Left renal cortex interstitium (tissue), 4 donors: ENCODE data around the gene IGSF9. TPM values are rescaled to one million over a fixed set of nuclear protein-coding genes. Genes with fewer than 3 reads are reported as not detected.

ENCODE experiments used
- DNase-seq, 4 donors: peaks; one replicate each; pipeline ENCODE4 v3.0.0-alpha.2; 2013; ENCODE audit warnings: low read depth in 4 of 4, low spot score in 2 of 4, missing footprints in 1 of 4
- polyA plus RNA-seq, 4 donors: library from polyadenylated mRNA; unstranded; fragments of 120-200 nt; gene quantifications; one replicate each; pipeline ENCODE4 v1.2.1, GENCODE V29; 2013; ENCODE audit not compliant: insufficient read length in 4 of 4

IGSF9 gene, protein sequence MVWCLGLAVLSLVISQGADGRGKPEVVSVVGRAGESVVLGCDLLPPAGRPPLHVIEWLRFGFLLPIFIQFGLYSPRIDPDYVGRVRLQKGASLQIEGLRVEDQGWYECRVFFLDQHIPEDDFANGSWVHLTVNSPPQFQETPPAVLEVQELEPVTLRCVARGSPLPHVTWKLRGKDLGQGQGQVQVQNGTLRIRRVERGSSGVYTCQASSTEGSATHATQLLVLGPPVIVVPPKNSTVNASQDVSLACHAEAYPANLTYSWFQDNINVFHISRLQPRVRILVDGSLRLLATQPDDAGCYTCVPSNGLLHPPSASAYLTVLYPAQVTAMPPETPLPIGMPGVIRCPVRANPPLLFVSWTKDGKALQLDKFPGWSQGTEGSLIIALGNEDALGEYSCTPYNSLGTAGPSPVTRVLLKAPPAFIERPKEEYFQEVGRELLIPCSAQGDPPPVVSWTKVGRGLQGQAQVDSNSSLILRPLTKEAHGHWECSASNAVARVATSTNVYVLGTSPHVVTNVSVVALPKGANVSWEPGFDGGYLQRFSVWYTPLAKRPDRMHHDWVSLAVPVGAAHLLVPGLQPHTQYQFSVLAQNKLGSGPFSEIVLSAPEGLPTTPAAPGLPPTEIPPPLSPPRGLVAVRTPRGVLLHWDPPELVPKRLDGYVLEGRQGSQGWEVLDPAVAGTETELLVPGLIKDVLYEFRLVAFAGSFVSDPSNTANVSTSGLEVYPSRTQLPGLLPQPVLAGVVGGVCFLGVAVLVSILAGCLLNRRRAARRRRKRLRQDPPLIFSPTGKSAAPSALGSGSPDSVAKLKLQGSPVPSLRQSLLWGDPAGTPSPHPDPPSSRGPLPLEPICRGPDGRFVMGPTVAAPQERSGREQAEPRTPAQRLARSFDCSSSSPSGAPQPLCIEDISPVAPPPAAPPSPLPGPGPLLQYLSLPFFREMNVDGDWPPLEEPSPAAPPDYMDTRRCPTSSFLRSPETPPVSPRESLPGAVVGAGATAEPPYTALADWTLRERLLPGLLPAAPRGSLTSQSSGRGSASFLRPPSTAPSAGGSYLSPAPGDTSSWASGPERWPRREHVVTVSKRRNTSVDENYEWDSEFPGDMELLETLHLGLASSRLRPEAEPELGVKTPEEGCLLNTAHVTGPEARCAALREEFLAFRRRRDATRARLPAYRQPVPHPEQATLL
- polyA plus RNA-seq: 10 to 100 TPM in 3 of 4 donors, 1 to 10 TPM in 1; 10.0 to 26.1 (median 18.3) TPM

DNA sequence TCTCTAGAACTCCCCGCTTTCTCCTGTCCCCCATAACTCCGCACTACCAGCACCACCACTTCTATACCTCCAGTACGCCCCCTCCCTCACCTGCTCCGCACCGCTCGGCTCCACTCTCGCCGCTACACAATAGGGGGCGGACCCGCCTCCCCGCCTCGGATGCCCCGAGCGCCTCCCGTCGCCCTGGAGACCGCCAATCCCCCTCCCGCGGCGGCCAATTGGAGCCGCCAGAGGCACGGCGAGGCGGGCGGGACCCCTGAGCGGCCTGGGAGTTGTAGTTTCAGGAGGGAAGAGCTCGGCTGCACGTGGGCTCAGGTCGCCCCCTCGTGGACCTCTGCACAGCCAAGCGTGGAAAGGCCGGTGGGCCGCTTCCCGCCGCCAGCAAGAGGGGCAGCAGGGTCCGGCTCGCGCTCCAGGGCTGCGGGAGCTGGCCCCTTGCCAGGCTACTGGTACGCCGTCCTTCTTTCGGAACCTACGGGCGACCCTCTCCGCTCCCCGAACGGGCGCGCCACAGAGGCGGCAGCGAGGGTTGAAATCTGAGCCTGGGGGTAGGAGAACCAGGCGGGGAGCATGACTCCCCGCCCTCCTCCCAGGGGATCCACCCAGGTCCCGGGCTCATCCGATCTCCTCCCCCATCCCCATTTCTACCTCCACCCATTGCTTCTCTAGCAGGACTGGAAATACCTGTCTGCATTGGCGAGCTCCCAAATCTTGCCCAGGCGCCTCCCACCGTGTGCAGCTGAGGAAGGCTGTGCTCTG lies at the start of gene IGSF9:
TSS of gene IGSF9 (minus strand) at position 131 of the 759 bp plus-strand sequence. CDS start 2,159 bp downstream, outside the sequence.
- DNase-seq: peak; percentile 72 to 85 (median 74)

- DNase-seq: no peak
Measured at GRCh38 chr1:159994896-159995295, 49.5 kb upstream of the IGSF9 start.

DNA sequence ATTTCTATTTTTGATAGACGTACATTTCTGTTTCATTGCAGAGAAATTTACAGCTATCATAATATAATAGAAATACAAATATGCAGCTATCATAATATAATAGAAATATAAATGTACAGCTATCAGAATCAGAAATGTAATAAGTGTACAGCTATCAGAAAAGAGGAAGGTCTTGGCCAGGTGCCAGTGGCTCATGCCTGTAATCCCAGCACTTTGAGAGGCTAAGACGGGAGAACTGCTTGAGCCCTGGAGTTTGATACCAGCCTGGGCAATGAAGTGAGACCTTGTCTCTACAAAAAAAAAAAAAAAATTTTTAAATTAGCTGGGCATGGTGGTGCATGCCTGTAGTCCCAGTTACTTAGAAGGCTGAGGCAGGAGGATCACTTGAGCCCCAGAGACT lies 48.5 kb upstream of the IGSF9 start:
- DNase-seq: no peak

GRCh38 chr1:159992161-159992560 lies 46.7 kb upstream of the IGSF9 start:
- DNase-seq: no peak

DNA sequence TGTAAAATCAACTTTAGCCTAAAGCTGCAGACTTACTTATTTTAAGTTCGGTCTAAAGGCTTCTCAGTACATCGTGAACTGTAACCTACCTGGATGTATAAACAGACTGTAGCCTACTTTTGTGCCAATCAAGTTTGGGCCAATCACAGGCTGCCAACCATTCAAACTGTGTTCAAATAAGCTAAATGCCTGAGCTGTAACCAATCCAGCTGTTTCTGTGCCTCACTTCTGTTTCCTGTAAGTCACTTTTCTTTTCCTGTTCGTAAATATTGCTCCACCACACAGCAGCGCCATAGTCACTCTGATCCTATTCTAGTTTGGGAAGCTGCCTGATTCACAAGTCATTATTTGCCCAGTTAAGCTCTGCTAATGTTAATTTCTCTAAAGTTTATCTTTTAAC lies 46.1 kb upstream of the IGSF9 start:
- DNase-seq: no peak

DNA sequence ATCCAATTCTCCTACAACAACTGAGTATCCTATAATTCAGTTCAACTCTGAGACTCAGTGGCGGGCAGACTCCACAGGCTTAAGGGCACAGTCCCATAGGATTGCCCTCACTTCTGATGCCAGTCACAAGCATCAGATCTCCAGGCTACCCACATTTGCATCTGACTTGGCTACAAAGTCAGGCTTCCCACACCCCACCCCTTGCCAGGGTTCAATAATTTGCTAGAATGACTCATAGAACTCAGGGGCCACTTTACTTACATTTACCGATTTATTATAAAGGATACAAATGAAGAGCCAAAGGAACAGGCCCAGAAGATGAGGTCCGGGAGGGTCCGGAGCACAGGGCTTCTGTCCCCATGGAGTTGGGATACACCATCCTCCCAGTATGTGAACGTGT lies 44.6 kb upstream of the IGSF9 start:
- no peak for DNase-seq

GRCh38 chr1:159989581-159989980 lies 44.2 kb upstream of the IGSF9 start:
- no peak for DNase-seq

GRCh38 chr1:159988006-159988405 lies 42.6 kb upstream of the IGSF9 start:
- DNase-seq: no peak

DNA sequence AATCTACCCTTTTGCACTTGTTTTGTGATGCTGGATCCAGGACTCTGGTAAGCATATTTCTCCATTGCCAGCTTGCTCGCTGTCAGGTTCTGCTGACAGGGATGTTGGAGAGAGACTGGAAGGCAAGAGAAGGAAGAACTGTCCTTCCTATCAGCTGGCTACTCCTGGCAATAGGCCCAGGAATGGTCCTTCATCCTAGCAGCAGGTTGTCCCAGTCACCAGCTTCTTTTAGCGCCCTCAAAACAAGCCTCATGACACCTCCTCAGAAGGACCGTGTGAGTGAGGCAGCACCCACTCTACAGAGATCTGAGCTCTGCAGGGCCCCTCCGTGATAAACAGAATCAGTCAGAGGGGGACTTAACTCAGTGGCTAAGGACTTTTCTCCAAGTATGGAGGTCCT lies 41.8 kb upstream of the IGSF9 start:
- no peak for DNase-seq

DNA sequence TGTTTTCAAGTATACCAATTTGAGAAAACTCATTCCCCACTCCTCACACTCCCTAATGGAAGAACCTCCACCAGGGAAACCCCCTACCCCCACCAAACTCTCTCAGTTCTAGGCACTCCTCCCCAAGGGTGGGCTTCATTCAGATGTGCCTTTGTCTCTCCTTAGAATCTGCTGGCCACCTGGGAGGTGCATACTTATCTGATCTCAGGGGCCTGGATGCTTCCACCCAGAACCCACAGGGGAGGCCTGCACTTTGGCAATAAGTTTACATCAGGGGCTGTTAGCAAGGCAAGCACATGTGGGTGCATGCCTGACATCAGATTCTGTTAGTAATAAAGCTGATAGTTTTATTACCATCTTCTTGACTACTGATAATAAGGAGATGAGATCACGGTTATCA lies 41.1 kb upstream of the IGSF9 start:
- DNase-seq: no peak

- DNase-seq: no peak
Measured at GRCh38 chr1:159986093-159986492, 40.7 kb upstream of the IGSF9 start.

GRCh38 chr1:159985473-159985872 lies 40.1 kb upstream of the IGSF9 start:
- no peak for DNase-seq

DNA sequence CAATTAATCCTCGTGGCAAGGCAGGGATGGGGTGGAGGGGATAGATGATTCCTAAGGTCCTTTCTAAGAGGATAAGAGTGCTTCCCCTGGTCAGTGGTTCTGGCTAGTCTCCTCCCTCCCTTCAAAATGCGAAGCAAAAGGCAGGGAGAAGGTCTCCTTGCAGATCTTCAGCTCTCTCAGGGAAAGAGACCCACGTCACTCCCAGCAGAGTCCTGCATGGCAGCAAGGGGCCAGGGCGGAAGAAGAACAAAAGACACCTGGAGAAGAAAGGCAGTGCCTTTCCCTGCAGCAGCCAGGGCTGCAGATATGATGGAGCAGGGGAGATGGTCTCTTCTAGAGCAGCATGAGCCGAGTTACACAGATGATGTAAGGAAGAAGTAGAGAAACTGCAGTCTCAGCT lies 38.3 kb upstream of the IGSF9 start:
- no peak for DNase-seq

GRCh38 chr1:159982280-159982679 lies 36.9 kb upstream of the IGSF9 start:
- DNase-seq: no peak

DNA sequence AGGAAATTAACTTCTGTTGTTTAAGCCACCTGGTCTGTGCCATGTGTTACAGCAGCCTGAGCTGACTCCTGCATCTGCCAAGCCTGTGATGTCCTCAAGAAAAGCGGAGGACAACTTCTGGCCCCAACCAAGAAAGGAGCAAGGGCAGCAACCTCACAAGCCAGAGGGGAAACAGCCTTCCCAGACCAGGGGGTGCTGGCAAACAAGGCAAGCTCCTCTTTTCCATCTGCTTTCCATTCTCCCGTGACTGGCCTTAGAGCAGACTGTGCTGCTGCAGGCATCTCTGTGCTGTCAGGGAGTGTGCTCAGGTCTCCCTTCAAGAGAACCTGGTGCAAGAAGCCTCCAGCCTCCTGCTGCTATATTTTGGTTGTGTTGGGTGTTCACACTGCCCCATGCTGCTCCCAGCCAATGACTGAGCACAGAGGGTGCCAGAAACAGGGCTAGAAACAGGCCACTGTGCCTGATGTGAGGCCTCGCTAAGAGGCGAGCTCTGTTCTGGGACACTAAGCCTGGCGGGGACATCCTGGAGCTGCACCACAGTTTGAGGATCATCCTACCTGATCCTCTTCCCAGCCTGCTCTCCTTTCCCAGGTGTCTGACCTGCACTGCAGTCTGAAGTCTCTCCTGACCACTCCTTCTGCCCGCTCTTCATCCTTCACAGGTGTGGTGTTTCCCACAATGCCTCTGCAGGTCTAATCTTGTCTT lies 36.1 kb upstream of the IGSF9 start:
- DNase-seq: no peak

DNA sequence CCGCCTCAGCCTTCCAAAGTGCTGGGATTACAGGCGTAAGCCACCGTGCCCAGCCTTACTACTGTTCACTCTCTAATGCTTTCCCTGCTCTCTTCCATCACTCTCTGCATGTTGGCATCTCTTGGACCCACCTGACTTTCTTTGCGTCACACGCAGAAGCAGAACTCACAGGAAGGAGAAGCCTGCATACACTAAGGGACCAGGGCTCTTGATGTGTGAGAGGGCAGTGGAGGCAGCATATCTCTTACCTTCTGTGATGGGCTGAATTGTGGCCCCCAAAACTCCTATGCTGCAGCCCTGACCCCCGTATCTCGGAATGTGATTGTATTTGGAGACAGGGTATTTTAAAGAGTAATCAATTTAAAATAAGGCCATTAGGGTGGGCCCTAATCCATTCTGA lies 35.4 kb upstream of the IGSF9 start:
- no peak for DNase-seq

DNA sequence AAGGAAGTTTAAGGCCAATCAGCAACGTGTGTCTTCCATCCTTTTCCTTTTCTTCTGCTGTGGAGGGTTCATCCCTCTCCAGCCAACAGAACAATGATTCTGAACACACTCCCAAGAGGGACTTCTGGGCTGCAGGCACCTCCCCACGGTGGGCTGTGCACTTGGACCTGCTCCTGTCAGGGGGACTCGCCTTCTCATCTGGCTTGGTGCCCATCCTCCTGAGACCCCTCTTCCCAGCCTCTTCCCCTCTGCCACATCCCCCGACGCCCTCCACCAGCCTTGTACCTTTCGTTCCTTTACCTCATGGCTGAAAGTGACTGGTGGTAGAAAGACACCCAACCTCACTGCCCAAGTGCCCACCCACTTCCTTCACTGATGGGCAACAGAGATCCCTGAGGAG lies 34.7 kb upstream of the IGSF9 start:
- no peak for DNase-seq

DNA sequence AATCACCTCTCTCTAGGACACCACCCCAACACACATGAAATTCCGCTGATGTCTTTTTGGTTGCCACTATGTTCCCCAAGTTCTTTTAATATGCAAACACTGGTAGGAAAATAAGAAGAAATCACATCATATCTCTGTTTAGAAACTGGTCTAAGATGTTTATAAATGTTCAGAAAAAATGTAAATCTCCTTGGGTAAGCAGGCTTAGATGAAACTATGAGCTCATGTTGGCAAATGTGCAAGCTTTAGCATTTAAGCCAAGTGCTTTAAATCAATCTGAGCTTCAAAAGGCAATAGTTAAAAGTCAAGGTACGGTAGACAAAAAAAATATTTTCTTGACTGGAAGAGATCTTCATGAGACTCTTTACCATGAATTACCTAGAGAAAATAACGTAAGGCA lies 33.8 kb upstream of the IGSF9 start:
- DNase-seq: no peak

- DNase-seq: no peak
Measured at GRCh38 chr1:159978107-159978398, 32.6 kb upstream of the IGSF9 start.
